GM12891 (cell line): Measurements from ENCODE around the gene PTPRF.

Experiments used
- POLR2A ChIP-seq: IDR thresholded peaks from 2 replicates; pipeline ENCODE4 v1.6.1; 2011; ENCODE audit warnings: low read depth, low read length, control low read depth
- POLR2AphosphoS5 ChIP-seq: IDR thresholded peaks from 2 replicates; pipeline ENCODE4 v1.6.1; 2011; ENCODE audit warnings: low read depth, low read length, control low read depth
- TAF1 ChIP-seq: IDR thresholded peaks from 2 replicates; pipeline ENCODE4 v1.6.1; 2011; ENCODE audit warnings: low read depth, low read length, control low read depth

DNA sequence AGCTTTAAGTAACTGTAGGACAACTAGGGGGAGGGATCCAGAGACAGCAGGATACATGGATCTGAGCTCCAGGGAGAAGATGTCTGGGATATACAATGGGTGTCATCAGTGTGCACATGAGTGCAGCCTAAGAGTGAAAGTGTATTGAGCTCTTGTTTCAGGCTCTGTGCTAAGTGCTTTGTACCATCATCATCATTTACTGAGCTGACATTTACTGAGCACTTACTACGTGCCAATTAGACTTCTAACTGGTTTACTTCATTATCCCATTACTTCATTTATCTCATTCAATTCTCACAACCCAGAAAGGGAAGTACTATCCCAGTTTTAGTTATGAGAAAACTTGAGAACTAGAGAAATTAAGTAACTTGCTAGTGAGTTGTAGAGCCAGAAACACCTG is 114.8 kb downstream of the PTPRF start:
- no peak for TF ChIP-seq POLR2A
- TF ChIP-seq TAF1: no peak
- no peak for TF ChIP-seq POLR2AphosphoS5
